H1 (cell line): ENCODE measurements around the gene NFKB1. TPM values are rescaled to one million over a fixed set of nuclear protein-coding genes. Genes with fewer than 3 reads are reported as not detected.

Source experiments
- CTCF ChIA-PET: fragments of 300-600 bp; sonication (Branson Sonifier 250); formaldehyde crosslinking; loops from one replicate; lab custom pipeline; 2021; ENCODE audit not compliant: partially characterized antibody; lab: Charles Lee
- POLR2A ChIA-PET: fragments of 300-600 bp; sonication (Branson Sonifier 250); formaldehyde crosslinking; loops from one replicate; lab custom pipeline; 2021; ENCODE audit warnings: inconsistent platforms; ENCODE audit not compliant: partially characterized antibody; lab: Charles Lee
- DNase-seq, 2 experiments: peaks; one replicate each; pipeline versions ENCODE4 v3.0.0 to v3.0.0-alpha.2; 2010 to 2022; ENCODE audit warnings: low spot score in 2 of 2, low read depth in 1 of 2, mixed read lengths in 1 of 2
- FAIRE-seq: peaks from 2 replicates; lab custom pipeline; 2011; peaks lifted over from hg19 to GRCh38; lab: Jason Lieb, UNC
- H2AFZ ChIP-seq: 2 replicates; pipeline ENCODE4 v1.8.1; 2012; ENCODE audit warnings: low read length, inconsistent platforms
- H2AK5ac ChIP-seq: 2 replicates; pipeline ENCODE4 v1.6.1; 2013; ENCODE audit warnings: low read depth, low read length
- H2BK120ac ChIP-seq: replicated peaks from 2 replicates; pipeline ENCODE3; 2013; ENCODE audit warnings: low read depth, low read length, inconsistent platforms
- H2BK12ac ChIP-seq: 2 replicates; pipeline ENCODE4 v1.6.1; 2013; ENCODE audit warnings: low read depth, low read length
- H2BK15ac ChIP-seq: 2 replicates; pipeline ENCODE4 v1.6.1; 2013; ENCODE audit warnings: low read length
- H2BK20ac ChIP-seq: 2 replicates; pipeline ENCODE4 v1.6.1; 2013; ENCODE audit warnings: low read length
- H2BK5ac ChIP-seq: 2 replicates; pipeline ENCODE4 v1.6.1; 2013; ENCODE audit warnings: low read depth, low read length
- H3K14ac ChIP-seq: 2 replicates; pipeline ENCODE4 v1.6.1; 2013; ENCODE audit warnings: inconsistent platforms; ENCODE audit not compliant: insufficient read length
- H3K18ac ChIP-seq: 2 replicates; pipeline ENCODE4 v1.6.1; 2013; ENCODE audit warnings: low read length; ENCODE audit errors: extremely low read depth
- H3K23ac ChIP-seq: 2 replicates; pipeline ENCODE4 v1.6.1; 2013; ENCODE audit warnings: inconsistent platforms; ENCODE audit not compliant: insufficient read length
- H3K23me2 ChIP-seq: 2 replicates; pipeline ENCODE4 v1.6.1; 2013; ENCODE audit warnings: low read depth, low read length
- H3K27ac ChIP-seq: 2 replicates; pipeline ENCODE4 v1.6.1; 2011; ENCODE audit warnings: low read depth, low read length, inconsistent platforms
- H3K27me3 ChIP-seq, 4 experiments: replicated peaks in 1 of 4; 1 replicate in 1 of 4; 2 replicates in 3 of 4; pipeline versions ENCODE4 v1.6.1 to v1.8.1; 2011 to 2013; ENCODE audit warnings: low read length in 3 of 4, mild to moderate bottlenecking in 3 of 4, inconsistent platforms in 2 of 4, mixed read lengths in 2 of 4, moderate library complexity in 1 of 4; ENCODE audit not compliant: control insufficient read depth in 3 of 4, insufficient read depth in 3 of 4; ENCODE audit errors: extremely low read depth in 1 of 4
- H3K36me3 ChIP-seq, 4 experiments: 2 replicates each; pipeline versions ENCODE4 v1.6.1 to v1.8.1; 2011 to 2013; ENCODE audit warnings: mild to moderate bottlenecking in 4 of 4, low read length in 3 of 4, moderate library complexity in 2 of 4, control low read depth in 1 of 4, inconsistent platforms in 1 of 4; ENCODE audit not compliant: insufficient read depth in 4 of 4, control insufficient read depth in 2 of 4
- H3K4ac ChIP-seq: replicated peaks from 2 replicates; pipeline ENCODE3; 2013; ENCODE audit warnings: low read length, low read depth, mixed read lengths, inconsistent platforms; ENCODE audit not compliant: insufficient read length
- H3K4me1 ChIP-seq, 4 experiments: replicated peaks in 1 of 4; 1 replicate in 1 of 4; 2 replicates in 3 of 4; pipeline versions ENCODE4 v1.6.1 to v1.8.1; 2011 to 2013; ENCODE audit warnings: low read length in 3 of 4, inconsistent platforms in 2 of 4, mixed read lengths in 1 of 4; ENCODE audit not compliant: insufficient read depth in 4 of 4, control insufficient read depth in 3 of 4
- H3K4me2 ChIP-seq, 2 experiments: 2 replicates each; pipeline versions ENCODE4 v1.6.1 to v1.8.1; 2011 to 2013; ENCODE audit warnings: low read depth in 2 of 2, low read length in 2 of 2, control low read depth in 1 of 2, inconsistent platforms in 1 of 2, mild to moderate bottlenecking in 1 of 2; ENCODE audit not compliant: insufficient read depth in 1 of 2
- H3K4me3 ChIP-seq, 4 experiments: fragments of 200-600, 300-600 bp in 1 of 4; sonication (generic), shearing (Covaris generic), sonication (Bioruptor Twin) in 1 of 4; 2 replicates each; pipeline versions ENCODE4 v1.5.1 to v1.8.1; 2011 to 2016; ENCODE audit warnings: low read length in 4 of 4, low read depth in 3 of 4, control low read depth in 2 of 4, inconsistent platforms in 2 of 4, mild to moderate bottlenecking in 2 of 4, mixed read lengths in 1 of 4, moderate library complexity in 1 of 4; ENCODE audit not compliant: insufficient read depth in 2 of 4; ENCODE audit errors: extremely low read depth in 1 of 4
- H3K56ac ChIP-seq: replicated peaks from 2 replicates; pipeline ENCODE3; 2013; ENCODE audit warnings: low read depth, mild to moderate bottlenecking, mixed read lengths, low read length, inconsistent platforms; ENCODE audit not compliant: insufficient read length
- H3K79me1 ChIP-seq: 2 replicates; pipeline ENCODE4 v1.6.1; 2013; ENCODE audit warnings: low read depth, low read length, control low read depth
- H3K79me2 ChIP-seq, 2 experiments: 2 replicates each; pipeline versions ENCODE4 v1.6.1 to v1.8.1; 2012 to 2013; ENCODE audit warnings: low read length in 2 of 2, mild to moderate bottlenecking in 2 of 2, inconsistent platforms in 1 of 2; ENCODE audit not compliant: insufficient read depth in 2 of 2, control insufficient read depth in 1 of 2
- H3K9ac ChIP-seq, 4 experiments: replicated peaks in 1 of 4; 1 replicate in 1 of 4; 2 replicates in 3 of 4; pipeline versions ENCODE4 v1.6.1 to v1.8.1; 2011 to 2013; ENCODE audit warnings: low read depth in 3 of 4, low read length in 3 of 4, control low read depth in 2 of 4, mild to moderate bottlenecking in 2 of 4, moderate library complexity in 2 of 4, inconsistent platforms in 1 of 4; ENCODE audit errors: extremely low read depth in 1 of 4
- H3K9me3 ChIP-seq, 2 experiments: 2 replicates each; pipeline versions ENCODE4 v1.6.1 to v1.8.1; 2012 to 2013; ENCODE audit warnings: mild to moderate bottlenecking in 2 of 2, moderate library complexity in 2 of 2, control low read depth in 1 of 2, inconsistent platforms in 1 of 2, low read depth in 1 of 2, low read length in 1 of 2, mixed read lengths in 1 of 2; ENCODE audit not compliant: insufficient read depth in 2 of 2
- H4K20me1 ChIP-seq, 2 experiments: replicated peaks in 1 of 2; 2 replicates each; pipeline versions ENCODE3 to v1.8.1; 2011 to 2013; ENCODE audit warnings: inconsistent platforms in 2 of 2, low read length in 2 of 2, mild to moderate bottlenecking in 1 of 2; ENCODE audit not compliant: insufficient read depth in 2 of 2, control insufficient read depth in 1 of 2
- H4K5ac ChIP-seq: 2 replicates; pipeline ENCODE4 v1.6.1; 2013; ENCODE audit warnings: low read length, low read depth, mixed read lengths, inconsistent platforms; ENCODE audit not compliant: insufficient read length
- H4K8ac ChIP-seq: 2 replicates; pipeline ENCODE4 v1.8.0; 2013; ENCODE audit warnings: mild to moderate bottlenecking, moderate library complexity, low read length, inconsistent platforms; ENCODE audit not compliant: insufficient read depth; ENCODE audit errors: extremely low read depth
- H4K91ac ChIP-seq: replicated peaks from 2 replicates; pipeline ENCODE3; 2013; ENCODE audit warnings: low read length, mixed read lengths, inconsistent platforms; ENCODE audit not compliant: insufficient read length
- SIRT6 ChIP-seq: IDR thresholded peaks from one replicate; pipeline ENCODE4 v1.7.1; 2012; ENCODE audit warnings: low read length, inconsistent platforms
- WGBS, 2 experiments: shearing (Covaris generic) in 1 of 2; methylation state at CpG; one replicate each; pipeline versions ENCODE4 v1.1.6 to v1.1.7; 2013 to 2015; ENCODE audit warnings: low lambda C conversion rate in 2 of 2, mixed read lengths in 2 of 2, inconsistent platforms in 1 of 2, low coverage in 1 of 2, missing lambda C conversion rate in 1 of 2; ENCODE audit not compliant: insufficient replicate concordance in 2 of 2, insufficient coverage in 1 of 2, insufficient read length in 1 of 2; ENCODE audit errors: extremely low coverage in 1 of 2, missing lambda C conversion rate in 1 of 2; 5-methylcytosine and 5-hydroxymethylcytosine counted together
- polyA plus RNA-seq, 7 experiments: library from polyadenylated mRNA; depleted of rRNA in 3 of 7; stranded (reverse) in 5 of 7; unstranded in 2 of 7; fragments of >200 nt in 5 of 7; fragments of 200-250 nt in 2 of 7; gene quantifications; 1 replicate in 5 of 7; 2 replicates in 1 of 7; 4 replicates in 1 of 7; pipeline versions ENCODE4 v1.2.1 to v1.2.3, GENCODE V29; 2011 to 2013; ENCODE audit warnings: missing spikeins in 2 of 7, mixed read lengths in 2 of 7
- total RNA-seq: library from RNA; stranded (reverse); fragmentation: NEBNext Ultra II Directional; extraction: Animal tissue kit (Norgen Biotek cat#: 25700); gene quantifications from 2 replicates; pipeline ENCODE4 v1.2.1, GENCODE V29; 2021

Gene NFKB1
- total and polyA plus RNA-seq, 2 of the 8 experiments (the other 6 are each of a cell fraction or from before 2014, with no cell fraction given): 2.9 to 6.8 TPM

DNA sequence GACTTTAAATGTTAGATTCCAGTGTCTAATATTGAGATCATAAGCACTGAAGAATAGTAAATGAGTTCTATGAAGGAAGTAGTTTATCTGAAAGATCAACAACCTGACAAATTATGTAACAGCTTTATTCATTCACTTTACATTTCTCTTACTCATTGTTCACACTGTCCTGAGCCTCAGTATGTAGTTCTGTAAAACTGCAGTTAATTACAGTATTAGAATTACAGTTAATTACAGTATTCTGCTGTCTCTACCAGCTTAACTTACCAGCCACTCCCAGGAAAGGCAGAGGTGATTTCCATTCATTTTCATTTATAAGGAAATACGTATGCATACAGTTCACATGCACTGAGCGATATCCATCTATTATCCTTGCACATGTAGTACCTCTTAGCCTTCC lies 32.7 kb downstream of the NFKB1 start:
- Histone ChIP-seq H3K4me3 (no peak overlapping the region), H3K79me2 (no peaks in the 10 kb centered on the region), H3K56ac (no peak overlapping the region), H2BK5ac (no peak overlapping the region), H2BK15ac (no peak overlapping the region), H3K36me3 (no peaks in the 10 kb centered on the region), H3K27ac (no peak overlapping the region), H3K4me1 (no peaks in the 10 kb centered on the region), H2BK12ac (no peak overlapping the region), H3K9me3 (no peaks in the 10 kb centered on the region), H3K27me3 (no peaks in the 10 kb centered on the region), H4K20me1 (no peaks in the 10 kb centered on the region), H3K4me2 (no peak overlapping the region), H3K23me2 (no peaks in the 10 kb centered on the region), H2AFZ (no peak overlapping the region), H2BK20ac (no peak overlapping the region), H3K23ac (no peak overlapping the region), H4K8ac (no peak overlapping the region), H3K9ac (no peak overlapping the region), H3K4ac (no peak overlapping the region), H4K5ac (no peak overlapping the region), H3K14ac (no peak overlapping the region), H2BK120ac (no peak overlapping the region), H2AK5ac (no peak overlapping the region), H3K18ac (no peak overlapping the region), H3K79me1 (no peaks in the 10 kb centered on the region), H4K91ac (no peak overlapping the region)
- 87% methylated on average over 2 of the region's 2 CpGs; no CpG with 5 or more reads in 1 of the 2 experiments for WGBS, 2 experiments
- DNase-seq (no peak), FAIRE-seq (no peak)
- CTCF ChIA-PET: interaction anchor here (0.9 to 1.6 kb wide), 2 partner anchors 10 to 12 kb away, joined by 3 to 4 read pairs; no protein-coding TSS in a partner anchor
- POLR2A ChIA-PET: no interaction called here
- no peak for TF ChIP-seq SIRT6
